GM18520 (cell line): ENCODE data around the gene STK24.

Source experiments
- ATAC-seq: cut with Tn5 transposase; IDR thresholded peaks from one replicate; pipeline ENCODE4 v1.9.1; 2021; ENCODE audit not compliant: unreplicated experiment

STK24 gene

DNA sequence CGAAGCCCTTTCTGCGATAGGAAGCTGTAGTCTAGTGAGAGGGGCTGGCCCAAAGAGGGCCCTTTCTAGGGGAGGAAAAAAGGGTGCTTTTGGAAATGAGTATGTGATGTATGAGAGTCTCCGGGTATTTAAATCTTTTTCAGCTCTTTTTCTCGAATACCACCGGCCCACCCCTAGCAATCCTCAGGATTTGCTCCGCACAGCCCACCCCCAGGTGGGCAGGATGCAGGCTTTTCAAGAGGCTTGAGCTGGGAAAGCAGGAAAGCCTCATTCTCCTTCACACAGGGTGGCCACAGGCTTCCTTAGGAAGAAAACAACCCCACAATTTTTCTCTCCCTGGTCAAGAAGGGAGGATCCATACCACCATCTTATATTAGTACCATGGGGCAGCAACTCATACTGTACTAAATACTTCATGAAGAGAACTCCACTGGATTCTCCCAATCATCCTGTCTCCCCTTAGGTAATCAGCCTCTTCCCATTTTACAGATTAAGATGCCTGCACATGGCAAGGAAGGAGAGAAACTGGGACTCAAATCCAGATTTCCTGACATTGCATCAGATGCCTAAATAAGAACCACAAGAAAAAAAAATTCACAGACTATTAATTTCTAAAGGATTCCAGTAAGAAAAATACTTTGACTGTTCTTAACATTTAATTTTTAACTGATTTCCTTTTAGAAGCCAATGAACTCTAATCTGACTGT, 84.4 kb downstream of the STK24 start:
- ATAC-seq: no peak

DNA sequence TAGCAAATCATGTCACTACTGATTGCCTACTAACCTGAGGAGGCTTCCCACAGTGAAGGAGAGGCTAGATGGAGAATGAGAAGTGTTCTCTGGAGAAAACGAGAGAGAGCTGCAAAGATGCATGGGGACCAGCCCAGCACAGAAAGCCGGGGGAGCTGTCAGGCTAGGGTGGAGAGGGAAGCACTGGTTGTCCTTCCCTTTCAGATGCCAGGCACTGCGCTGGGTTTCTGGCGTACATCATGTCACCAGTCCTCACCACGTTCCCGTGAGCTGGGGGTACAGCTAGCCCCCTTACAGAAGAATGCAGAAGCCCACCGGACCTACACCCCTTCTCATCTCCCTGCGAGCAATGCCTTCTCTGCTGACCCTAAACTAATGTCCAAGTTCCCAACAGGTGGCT, 86.0 kb downstream of the STK24 start:
- no peak for ATAC-seq

DNA sequence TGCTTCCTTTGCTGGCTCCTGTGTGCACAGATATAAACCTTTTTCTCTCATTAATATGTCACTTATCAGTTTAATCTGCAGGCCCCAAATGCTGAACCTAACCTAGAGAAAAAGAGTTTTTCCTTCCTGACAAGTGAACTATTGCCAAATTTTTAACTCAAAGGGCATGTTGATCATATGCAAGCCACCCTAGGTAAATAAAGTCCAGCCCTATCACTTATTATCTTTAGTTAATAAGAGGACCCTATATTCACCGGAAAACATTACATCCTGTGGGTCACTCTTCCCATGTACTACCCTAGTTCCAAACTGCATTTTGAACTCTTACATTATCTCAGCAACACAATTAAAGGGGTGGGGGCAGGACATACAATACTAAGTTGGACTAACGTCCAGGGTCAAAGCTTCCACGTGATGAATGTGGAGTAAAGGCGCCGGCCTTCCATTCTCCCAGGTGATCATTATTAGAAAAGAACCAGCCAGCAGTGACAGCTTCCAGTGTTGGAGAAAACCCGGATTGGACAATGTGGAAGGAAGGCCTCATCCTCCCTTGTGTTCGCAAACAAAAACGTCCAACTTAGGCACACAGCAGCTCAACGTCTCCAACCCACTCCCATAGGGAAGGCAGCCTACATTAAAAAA, 86.6 kb downstream of the STK24 start:
- no peak for ATAC-seq

DNA sequence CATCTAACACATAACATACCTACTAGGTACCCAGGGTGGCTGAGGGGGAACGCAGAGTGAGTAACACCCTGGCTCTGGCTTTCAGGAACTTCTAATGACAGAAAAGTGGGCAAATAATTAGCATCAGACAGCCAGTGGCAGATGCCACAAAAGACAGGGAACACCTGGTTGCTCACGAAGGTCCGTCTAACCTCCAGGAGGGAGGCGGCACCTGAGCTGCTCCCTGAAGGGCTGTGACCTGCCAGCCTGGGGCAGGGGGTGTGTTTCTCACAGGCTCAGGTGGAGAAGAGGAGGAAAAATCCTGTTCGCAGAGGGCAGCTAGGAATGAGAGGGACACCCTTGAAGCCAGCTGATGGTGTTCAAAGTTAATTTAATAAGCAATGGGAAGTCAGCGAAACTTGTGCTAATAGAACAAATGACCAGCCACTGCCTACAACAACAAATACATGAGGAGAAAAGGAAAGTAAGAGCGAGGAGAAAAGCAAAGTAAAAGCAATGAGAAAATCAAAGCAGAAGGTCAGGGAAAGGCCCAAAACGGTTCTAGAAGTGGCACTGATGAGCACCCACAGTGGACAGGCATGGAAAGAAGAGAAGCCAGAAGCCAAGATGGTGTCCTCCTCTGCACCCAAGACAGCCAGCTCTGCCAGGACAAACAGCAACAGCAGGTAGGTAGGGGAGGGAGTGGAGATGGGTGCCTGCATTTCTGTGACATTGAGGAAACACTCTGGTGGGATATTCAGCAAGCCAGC, 87.3 kb downstream of the STK24 start:
- ATAC-seq: no peak

DNA sequence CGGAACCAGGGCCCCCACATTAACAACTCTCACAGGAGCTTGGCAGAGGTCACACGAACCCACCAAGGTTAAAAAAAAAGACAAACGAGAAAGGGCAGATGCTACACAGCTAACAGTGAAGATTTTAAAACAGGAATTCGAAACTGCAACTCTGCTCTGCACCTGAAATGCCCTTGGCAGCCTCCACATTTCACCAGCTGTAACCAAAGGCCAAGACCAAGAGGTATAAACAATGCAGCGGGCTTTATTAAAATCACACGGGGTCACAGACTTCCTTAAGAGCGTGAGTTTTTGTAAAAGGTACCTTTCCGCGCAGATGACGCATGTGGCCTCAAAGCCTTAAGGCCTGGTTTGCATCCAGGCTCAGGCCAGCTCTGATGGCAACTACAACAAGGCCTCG, 88.2 kb downstream of the STK24 start:
- no peak for ATAC-seq

DNA sequence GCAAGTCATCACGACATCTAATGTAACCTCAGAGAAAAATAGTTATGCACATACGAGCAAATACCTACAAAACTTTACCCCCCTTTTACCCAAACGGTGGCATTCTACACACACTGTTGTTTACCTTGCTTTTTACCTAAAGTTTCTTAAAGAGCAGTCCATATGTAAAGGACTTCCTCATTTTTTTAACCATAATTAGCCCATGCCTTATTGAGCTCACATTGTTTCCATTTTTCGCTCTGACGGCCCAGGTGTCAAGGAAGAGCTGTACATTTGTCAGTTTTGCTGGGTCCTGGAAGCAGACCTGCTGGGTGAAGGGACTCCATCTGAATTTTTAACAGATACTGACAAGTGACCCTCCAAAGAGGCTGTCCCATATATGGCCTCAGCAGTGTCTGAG, 89.4 kb downstream of the STK24 start:
- no peak for ATAC-seq

DNA sequence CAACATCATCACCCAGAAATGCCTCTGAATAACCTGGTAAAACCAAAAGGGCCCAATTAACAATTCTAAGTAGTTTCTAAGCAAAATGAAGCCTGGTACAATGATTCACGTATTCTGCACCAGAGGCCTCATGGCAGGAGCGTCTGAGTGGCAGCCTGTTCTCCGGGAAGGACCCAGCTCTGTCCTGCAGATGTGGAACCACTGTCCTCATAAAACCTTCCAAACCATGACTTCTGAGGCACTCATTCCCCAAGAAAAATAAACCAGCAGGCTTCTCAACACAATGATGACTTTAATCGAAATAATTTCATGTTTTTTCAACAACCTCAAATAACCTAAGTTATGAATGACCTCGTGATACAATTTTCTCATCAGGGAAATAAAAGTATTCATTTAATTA, 89.9 kb downstream of the STK24 start:
- ATAC-seq: no peak

DNA sequence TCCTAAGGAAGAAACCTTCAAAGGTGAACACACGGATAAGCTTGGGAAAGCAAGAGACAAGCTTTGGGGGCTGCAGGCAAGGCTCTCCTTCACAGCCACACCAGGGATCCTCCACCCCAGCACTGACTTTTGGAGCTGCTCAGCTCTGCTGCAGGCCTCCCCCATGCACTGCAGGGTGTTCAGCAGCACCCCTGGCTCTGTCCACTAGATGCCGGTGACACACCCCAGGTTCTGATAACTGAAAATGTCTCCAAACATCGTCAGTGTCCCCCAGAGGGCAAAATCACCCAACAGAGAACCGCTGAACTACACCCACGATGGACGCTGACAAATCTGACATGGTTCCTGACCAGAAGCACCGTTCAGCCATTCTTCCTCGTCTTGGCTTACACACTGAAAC, 90.5 kb downstream of the STK24 start:
- no peak for ATAC-seq

DNA sequence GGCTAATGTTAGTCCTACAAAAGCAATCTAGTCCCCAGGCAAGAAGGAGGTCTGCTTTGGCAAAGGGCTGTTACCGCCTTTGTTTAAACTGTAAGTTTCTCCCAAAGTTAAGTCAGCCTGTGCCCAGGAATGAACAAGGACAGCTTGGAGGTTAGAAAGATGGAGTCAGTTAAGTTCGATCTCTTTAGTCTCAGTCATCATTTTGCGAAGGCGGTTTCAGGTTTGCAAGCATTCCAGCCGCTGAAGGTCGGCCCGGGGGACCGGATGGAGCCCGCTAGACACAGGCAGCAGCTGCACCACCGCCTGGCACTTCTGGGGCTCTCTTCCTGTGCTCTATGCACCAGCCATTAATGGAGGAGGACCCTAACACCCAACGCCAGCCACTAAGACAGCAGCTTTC, 91.3 kb downstream of the STK24 start:
- no peak for ATAC-seq

DNA sequence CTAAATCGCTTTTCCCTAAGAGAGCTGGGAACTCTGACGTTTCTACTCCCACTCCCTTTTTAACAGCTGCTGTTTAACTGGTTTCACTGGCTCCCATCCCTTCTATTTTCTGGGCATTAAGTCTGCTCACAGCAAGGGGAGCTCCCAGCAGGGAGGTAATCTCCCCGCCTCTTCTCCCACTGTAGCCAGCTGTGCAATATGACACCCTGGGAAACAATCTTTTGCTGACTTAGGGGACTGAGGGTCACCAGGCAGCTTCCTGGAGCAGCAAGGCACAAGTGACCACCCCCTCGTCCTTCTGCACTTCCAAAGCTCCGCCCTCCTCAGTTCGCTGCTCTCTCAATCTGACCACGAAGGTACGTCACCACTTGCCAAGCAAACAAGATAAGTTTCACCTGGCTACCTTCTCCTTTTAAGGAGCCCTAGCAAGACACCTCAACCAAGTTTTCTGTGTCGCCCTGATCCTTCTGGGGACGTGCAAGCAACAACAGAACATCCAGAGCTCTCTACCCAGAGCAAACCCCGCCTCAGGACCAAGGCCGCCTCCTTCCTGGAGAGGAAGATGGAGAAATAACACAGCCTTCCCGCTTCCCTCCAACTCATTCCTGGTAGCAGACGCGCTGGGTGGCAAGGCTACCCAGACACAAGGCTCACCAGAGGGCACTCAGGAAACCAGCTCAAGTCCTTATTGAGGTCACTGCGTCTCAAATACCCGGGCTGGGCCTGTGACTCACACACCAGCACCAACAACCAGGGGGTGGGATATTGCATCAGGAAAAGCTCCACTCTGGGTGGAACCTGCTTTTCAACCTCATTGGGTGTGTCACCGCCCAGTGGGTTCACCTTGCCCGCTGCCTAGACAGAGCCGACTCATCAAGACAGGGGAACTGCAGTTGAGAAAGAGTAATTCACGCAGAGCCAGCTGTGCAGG, 92.4 kb downstream of the STK24 start:
- no peak for ATAC-seq

DNA sequence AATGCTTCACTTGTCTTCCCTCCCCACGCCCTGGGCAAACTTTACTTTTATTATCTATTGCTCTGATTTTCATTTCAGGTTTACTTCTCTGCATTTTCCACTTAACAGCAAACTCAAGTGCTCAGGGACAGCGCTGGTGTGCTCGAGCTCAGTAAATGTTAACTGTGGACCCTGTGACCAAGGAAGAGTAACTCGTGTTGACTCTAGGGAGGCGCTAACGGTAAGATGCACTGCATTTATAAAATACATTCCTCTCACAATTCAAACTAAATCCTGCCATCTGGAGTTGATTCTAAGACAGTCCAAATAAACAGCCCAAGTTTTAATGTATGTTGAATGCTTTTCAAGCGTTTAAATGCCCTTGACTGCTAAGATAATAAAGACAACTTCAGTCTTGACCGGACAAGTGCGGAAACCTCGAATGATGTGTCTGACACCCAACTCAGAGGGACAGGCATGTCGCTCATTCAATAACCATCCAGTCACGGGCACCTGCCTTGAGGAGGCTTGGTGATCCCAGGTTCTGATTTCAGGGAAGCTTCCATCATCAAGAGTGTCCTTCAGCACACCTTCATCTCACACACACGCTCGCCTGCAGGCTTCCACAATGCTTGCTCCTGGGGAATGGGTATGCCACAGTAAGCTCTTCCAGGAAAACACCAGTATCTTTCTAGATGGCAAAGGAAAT, 93.2 kb downstream of the STK24 start:
- no peak for ATAC-seq

DNA sequence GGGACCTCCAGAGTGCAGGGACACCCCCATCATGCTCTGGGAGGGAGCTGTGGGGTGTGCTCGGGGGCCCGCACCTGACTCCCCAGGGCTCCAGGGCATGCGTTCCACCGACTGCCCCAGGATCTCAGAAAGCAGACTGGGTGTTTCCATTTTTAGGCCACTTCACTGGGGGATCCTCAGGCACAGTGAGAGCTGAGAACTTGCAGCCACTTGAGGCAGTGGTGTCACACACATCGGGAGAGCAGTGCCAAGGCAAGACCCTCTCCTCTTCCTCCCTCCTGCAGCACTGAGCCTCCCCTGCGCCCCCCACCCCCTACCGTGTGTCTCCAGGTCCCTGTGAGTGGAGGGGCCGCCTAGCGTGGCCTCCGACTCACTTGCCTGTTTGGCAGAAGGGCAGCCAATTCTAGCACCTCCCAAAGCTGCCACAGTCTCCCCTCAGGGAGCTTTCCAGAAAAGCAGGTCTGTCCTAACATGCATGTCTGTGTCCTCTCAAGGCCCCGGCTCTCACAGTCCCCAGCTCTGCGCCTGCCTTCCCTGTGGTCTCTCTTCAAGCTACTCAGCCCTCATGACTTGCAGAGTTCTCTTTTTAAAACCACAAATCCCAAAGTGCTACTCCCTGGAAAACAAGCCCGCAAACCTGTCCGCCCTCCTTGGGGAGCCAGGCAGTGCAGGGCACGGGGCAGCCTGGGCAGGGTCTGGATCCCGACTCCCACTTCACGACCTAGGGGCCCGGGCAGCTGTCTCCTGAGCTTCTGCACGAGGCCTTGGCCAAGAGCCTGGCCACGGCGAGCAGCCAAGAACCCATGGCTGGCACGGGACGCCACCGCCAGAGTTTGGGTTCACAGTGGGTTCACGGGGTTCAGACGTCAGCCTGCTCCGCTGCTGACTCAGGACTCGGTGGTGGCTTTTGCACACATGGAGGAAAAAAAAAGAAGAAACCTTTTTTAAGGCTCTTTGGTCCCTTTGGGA, 94.1 kb downstream of the STK24 start:
- ATAC-seq: no peak

DNA sequence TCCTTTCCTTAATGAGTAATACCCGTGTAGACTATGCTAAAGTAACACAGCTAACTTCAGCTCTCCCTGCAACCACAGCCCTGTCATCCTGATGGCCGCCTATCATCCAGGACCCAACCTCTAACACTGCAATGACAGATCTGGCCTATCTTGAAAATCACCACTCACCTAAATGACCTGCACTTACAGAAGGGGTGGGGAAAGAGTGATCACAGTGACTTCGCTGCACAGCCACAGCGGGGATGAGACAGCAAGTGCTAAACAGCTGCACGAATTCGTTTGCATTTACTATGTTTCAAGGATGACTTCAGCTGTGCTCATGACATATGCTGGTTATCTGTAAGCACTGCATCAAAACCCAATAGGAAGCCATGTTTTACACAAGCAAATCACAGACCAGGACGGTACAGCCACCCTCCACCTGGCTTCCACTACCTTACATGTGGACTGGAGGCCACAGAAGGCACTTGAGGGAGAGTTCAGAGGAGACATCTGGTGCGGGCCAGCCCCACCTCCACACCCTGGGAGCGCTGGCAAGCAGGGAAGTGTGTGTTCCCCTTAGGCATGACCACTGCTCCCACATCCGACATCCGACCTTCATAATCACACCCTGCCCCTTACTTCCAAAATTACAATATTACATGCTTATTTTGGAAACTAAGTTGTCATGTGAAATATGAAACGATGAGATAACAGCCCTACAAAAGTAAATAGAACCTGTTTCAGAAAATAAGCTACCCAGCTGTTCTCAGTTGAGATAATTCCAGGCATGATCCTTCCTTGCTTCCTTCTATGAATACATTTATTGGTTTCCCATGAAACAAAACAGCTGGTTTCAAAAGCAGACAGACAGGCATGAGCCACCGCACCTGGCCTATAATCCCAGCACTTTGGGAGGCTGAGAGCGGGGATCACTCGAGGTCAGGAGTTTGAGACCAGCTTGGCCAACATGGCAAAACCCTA, 95.7 kb downstream of the STK24 start:
- ATAC-seq: peak; percentile 51

DNA sequence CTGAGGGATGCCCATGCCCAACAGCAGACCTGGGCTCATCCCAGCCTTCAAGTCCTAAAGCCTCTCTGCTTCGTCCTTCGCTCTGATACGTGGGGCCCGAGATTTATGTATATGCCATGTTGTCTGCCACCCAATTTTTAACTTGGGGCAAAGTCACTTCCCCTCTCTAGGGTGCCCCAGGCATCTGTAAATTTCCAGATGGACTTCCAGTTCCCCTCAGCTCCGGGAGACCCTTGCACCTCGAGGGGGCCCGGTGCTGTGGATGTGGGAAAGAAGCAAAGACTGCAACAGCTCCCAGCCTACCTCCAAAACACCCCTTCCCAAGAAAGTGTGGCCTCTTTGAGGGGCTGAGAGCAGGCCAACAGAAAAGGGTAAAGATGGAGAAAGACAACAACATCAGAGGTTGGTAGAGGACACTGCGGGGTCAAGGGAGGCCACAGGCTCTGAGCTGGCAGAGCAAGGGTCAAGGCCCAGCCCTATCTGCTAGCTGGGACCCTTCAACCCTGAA, 97.4 kb downstream of the STK24 start:
- ATAC-seq: no peak

DNA sequence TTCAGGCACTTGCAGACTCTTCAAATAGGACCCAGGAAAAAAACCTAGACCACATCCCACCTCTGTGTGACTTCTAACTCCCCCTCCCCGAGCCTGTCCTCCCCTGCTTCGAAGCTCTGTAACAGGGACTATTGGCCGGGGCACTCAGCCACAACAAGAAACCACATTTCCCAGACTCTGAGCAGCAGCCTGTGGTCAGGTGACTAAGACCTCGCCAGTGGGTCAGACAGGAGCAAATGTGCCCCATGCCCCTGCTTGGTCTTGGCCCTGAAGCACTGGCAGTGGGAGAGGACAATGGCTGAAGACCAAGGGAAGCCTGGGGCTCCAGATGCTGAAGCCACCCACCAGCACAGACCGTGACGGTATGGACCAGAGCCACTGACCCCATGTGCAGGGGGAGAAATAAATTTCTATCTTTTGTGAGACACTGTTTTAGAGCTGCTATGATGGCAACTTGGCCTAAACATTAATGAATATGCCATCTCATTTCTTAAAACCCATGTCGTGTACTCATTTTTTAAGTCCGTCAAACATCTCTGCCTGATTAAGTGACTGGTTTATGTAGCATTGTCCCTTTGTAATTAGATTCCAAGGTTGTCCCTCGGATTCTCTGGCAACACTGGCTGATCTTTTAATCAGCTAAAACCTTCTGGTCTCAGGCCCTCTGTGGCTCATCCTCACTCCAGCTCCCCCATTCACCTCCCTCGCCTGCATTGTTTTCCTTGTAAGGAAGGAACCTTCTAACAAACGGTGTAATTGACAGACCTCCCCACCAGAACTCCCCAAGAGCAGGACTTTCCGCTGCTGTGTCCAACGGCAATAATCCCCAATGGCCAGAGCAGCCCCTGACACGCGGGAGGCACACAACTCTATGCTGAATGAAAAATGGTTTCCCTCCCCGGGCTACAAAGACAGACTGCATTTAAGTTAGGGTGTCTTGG, 98.4 kb downstream of the STK24 start:
- peak; percentile 19 for ATAC-seq

DNA sequence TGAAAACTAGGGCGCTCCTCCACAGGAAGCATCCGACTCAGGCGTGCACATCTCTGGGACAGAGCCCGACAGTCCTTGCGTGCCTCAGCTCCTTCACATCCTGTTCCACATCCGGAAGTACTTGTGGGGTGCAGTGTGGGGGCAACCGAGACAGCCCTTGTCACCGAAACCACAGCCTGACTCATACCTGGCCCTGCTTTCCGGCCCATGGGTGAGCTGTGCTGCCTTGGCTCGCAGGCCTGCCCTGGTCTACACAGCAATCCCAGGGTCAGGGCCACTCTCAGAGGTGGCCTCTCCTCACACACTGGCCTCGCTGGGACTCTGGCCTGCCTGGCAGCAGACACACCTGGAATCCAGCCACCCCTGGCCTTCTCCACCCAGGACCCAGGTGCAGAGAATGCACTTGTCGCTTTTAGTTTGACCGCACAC, 100.4 kb downstream of the STK24 start:
- peak; percentile 80 for ATAC-seq

DNA sequence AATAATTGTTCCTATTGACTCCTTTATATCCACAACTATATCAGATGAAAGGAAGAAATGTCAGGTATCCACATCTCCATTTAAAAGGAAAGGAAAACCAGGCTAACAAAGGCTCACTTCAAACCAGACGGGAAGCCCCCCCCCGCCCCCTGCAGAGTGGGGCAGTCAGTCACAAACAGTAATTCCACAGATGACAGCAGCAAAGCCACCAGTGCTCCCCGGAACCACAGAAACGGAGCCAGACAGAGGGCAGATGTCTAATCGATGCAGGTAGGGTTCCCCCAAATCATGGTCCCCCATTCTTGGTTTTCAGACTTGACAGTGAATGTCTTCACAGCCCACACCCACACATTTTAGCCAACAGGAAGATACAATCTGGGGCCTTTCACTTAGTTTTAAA, 100.8 kb downstream of the STK24 start:
- ATAC-seq: no peak
